ENCODE data around the gene DNM3.

DNM3 gene

DNA sequence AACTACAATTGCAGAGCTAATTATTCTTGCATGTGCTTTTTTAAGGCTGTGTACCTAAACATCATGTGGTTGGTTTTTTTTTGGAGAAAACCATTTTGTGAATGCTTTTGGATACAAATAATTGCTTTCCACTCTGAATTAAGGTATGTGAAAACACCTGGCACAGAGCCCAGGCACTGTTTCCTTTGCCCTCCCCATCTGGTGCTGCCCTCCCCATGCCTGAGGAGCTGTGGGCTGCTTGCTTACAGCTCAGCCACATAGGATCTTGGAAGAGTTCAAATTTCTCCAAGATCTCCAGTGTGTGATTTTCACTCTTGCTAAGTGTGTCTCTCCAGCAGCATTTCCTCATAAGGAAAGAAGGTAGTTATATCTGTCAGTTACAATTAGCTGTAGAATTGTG, 27.8 kb downstream of the DNM3 start:
- DNase-seq (ENCODE audit: low spot score): no peak

DNA sequence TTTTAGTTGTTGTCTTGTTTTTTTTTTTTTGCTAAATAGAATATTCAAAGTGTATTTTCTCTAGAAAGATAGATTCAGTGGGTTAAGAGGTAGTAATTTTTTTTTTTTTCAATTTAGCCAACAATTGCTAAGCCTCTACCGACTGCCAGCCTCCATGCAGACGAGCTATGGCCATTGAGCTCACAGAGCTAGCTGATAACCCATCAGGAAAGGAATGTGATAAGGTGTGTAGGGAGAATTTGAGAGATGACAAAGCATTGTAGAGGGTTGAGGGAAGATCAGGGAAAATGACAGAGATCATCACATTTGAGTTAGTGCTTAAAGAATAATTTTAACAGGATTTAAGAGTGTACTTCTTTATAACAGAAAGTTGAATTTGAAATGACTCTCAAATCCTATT, 30.6 kb downstream of the DNM3 start:
- DNase-seq (ENCODE audit: low spot score): no peak

DNA sequence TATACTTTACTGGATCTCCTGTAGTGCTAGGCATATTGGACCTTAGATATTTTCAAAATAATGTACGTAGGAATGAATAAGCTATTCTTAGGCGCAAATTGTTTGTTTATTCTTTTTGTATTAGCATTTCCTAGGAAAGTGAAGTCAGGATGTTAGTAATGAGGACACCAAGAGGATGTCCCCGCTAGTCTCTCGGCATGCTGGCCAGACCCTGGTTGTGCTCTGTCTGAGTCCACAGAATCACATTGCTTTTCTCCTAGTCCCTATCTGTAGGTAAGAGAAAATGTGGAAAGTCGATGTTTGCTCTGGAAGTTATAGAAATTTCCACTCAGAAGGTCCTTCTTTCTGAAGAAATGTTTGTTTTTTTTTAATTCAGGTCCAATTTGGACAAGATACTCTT, 31.1 kb downstream of the DNM3 start:
- no peak for DNase-seq (ENCODE audit: low spot score)

DNA sequence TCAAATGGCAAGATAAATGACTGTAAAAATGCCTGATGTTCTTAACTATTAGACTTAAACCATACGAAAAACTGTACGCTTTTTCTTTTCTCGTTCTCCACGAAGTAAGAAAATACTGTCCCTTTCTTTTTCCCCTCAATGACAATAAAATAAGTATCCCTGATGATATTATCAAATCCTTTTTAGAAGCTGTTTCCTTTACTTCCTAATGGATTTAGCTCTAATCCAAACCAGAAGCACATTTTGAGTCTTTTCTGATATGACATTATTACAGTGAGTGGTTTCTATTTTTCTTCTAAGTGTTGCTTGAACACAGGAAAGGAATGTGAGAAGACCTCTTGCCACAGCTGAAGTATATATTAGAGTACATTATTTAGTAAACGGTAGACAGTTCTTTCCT, 32.4 kb downstream of the DNM3 start:
- DNase-seq (ENCODE audit: low spot score): no peak

DNA sequence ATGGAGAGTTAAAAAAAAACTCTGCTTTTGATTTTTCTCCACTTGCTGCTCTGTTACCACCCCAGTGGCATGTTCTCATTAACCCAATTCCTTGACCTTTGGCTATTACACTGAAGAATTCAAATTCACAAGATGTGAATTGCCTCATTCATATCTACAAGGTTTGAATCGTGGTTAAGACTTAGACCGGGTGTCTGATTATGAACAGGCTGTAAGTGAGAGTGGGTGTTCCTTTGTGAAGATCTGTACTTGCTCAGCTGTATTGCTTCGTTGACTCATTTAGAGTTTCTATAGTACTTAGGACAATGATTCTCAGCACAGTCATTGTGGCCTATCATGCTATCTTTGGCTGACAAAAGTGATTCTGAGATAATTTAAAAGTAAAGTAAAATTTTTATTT, 36.4 kb downstream of the DNM3 start:
- DNase-seq (ENCODE audit: low spot score): no peak

DNA sequence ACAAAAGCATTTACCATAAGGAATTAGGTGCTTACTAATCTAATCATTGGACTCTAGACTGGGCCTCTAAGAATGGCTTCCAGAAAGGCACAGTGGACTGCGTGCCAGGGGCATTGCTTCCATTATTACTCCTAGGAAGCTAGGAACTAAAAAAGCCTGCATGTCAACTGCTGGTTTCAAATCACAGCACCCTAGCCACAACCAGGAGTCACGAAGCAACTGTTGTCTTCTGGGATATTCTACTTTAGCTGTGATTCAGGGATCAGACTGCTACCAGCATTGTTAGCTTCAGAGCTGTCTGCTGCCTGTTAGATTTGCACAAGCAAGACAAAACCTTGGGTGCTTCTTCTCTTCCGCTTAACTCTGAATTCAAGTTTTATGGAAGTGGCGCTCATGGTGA, 38.3 kb downstream of the DNM3 start:
- no peak for DNase-seq (ENCODE audit: low spot score)

DNA sequence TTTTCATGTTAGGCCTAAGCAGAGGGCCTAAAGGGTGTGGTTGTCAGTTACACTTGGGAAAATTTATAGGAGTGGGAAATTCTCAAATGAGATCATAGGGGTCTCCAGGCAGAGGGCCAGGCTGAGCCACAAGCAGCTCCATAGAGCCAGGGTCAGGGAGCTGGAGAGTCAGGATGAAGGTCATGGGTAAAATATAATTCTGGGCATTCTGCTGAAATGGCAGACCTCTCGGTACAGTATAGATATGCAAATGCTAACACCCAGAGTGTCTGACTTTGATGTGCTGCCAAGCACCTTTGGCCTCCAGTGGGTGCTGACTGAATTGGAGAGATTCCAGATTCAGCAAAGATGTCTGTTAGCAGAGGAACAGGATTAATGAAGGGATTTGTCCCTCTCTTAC, 40.1 kb downstream of the DNM3 start:
- no peak for DNase-seq (ENCODE audit: low spot score)

DNA sequence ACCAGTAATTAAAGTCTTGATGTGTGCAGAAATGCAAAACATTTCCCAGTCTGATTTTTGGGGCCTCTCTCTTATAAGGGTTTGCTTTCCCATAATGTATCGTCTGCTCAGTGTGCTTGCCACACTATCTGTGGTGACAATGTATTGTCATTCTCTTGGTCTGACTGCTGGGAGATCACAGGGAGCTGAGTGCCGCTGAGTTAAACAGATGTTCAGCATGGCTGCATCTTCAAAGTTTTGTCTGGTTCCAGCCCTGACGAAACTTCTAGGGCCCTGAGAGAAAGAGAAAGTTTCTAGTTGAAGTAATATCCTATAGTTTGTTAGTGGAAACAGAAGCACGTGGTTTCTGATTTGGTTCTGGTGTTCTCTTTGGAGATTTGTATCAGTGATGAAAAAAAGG, 42.6 kb downstream of the DNM3 start:
- no peak for DNase-seq (ENCODE audit: low spot score)

DNA sequence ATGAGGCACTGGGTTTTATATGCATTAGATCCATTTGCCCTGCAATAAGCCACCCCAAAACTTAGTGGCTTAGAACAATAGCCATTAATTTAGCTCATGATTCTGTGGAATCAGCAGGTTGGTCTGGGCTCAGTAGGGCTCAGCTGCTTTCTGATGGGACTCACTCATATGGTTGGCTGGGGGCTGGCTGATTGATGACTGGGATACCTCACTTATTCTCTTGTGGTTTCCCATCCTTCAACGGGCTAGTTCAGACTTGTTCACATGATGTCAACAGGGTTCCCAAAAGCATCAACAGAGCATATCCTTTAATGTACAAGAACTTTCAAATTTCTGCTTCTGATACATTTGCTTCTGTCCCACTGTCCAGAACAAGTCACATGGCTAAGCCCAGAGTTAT, 43.2 kb downstream of the DNM3 start:
- DNase-seq (ENCODE audit: low spot score): no peak

DNA sequence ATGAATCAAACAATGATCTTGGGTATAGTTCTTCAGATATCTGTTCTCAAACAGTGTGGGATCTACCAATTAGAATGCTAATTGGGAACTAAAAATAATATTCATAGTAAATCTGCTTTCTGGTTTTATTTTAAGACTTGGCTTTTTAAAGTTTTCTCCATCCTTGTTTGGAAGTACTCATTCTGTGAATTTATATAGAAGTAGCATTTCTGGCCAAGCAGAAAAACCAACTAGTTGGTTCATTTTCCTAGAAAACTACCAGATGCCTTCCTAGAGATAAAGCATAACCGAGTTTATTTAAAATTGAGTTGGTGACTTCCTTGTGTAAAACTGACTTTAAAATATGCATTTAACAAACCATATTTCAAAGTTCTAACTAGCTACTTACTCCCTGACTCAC, 48.8 kb downstream of the DNM3 start:
- DNase-seq (ENCODE audit: low spot score): no peak

DNA sequence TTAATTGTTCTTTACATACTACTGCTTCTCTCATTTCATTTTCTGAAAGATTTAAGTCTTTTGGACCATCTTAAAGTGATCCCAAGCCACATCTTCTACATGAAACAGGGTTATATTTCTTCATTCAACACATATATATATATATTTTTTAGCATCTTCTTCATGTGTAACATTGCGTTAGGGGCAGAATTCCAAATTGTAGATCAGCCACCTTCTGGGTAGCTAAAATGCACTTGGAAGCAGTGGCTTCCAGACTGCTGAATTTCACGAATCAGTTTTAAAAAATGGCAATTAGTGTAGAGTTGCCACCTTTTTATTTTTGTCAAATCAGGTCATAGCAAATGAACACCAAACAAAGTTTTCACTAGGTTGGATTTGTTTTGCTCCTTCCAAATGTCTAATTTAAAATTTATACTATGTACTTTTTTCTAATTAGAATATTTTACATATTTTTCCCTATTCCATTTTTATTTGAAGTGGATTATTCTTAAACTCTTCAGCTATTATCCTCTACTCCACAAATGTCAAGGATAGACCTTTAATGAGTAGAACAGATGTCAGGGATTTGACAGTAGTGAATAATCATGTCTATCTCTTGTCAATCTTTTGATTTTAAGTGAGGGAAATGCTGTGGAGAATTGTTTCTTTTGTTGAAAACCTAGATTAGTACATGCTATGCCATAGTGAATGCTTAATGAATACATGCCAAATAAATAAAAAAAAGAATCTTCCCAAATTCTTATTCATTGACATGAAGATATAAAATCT, 55.8 kb downstream of the DNM3 start:
- no peak for DNase-seq (ENCODE audit: low spot score)

DNA sequence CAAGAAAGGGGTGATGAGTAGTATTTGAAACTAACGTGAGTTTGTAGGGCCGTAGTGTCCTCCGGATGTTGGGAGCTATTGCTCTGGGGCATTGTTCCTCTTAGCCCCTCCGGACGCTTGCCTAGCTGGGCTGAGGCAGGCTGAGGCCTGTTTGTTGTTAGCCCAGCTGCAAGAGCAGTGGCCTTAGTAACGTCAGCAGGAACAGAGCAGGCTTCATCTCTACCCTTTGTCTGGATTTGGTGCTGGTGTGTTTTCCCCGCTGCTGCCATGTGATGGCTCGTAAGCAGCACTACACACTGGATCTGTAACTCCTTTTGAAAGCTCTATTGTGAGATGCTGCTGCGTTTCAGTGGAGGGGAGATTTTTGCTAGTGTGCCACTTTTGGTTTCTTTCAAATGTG, 57.6 kb downstream of the DNM3 start:
- DNase-seq (ENCODE audit: low spot score): no peak

DNA sequence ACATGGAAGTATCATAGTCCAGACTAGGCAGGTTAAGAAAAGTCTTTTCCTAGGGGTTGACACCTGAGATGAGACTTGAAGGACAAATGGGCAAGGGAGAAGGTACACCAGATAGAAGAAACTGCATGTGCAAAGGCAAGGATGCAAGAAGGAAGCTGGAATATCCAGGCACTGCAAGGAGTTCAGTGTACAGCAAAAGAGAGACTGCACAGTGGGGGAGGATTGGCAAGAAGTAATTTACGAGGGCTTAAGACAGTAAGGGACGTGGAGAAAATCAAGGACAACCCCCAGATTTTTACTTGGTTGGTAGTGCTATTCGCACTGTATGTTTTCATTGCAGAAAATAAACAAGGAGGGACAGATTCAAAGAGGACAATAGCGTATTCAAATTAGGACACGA, 58.5 kb downstream of the DNM3 start:
- no peak for DNase-seq (ENCODE audit: low spot score)

DNA sequence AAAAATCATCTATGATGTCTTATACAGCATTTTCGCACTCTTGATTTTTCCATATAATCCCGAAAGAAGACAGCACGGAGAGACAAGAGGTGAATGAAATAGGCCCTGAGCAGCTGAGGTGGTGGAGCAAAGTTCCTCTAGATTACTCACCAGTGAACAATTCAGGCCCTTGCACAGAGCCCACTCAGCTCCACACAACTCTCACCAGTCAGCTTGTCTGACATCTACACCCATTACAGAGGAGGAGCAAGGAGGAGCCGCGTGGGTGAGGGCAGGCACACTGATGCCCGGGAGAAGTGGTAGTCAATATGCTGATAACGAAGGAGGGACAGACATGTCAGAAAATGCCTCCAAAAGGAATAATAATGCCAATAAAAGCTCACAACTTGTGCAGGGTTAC, 59.9 kb downstream of the DNM3 start:
- DNase-seq (ENCODE audit: low spot score): no peak

DNA sequence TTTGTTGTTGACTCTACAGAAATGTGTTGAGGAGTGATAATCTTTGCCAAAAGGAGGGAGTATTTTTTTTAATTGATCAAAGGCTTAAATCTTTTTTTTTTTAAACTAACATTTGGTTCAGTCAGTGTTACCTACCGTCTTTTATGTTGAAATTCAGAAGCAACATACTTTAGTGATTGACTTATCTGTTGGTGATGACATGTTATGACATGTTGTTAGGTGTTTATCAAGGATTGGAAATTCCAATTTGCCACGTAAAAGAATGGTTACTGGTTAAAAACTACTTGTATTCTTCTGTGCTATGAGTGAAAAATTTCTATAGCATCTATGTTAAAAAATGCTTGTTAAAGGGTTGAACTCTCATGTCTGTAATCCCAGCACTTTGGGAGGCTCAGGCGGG, 61.2 kb downstream of the DNM3 start:
- no peak for DNase-seq (ENCODE audit: low spot score)

DNA sequence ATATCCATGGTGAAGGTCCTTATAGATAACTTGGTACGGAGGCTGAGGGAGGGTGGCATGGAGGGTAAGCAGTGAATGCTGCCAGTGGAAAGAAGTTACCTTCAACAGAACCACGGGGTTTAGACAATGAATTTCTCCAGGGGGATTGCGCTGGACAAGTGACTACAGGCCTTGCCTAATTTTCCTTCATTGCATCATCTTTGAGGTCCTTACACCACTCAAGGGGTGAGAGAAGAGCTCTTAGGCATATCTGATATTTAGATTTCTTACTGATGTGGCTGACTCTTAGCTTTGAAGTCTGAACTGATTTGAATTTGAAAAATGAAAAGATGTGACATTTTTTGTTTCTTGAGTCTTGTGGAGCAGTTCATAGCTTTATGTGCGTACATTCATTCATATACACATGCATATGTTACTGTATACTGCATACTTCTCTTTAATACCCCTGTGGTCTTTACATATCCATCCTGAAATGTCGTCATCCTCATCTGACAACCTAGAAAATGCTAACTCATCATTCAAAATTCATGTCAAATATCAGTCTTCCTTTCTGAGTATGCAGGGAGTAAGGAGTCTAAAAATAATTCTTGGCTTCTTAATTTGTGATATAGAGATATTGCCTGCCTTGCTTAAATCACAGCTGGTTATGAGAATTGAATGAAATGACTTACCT, 63.6 kb downstream of the DNM3 start:
- no peak for DNase-seq (ENCODE audit: low spot score)

DNA sequence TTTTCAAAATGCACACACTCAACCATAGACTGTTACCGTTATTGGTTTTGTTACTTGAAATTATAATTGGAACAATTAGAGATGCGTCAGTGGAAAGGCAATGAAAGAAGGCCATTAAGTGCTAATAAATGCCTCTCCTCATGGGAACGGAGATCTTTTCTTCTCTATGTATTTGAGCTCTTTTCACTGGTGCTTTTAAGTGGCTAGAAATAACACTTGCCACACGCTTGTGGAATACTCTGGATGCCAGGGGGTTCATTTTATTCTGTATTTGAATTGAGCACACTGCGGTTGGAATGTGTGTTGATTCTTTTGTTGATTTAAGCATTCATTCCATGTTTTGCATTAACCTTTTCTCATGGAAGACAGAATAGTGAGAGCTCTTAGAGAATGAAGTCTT, 68.4 kb downstream of the DNM3 start:
- DNase-seq (ENCODE audit: low spot score): no peak

DNA sequence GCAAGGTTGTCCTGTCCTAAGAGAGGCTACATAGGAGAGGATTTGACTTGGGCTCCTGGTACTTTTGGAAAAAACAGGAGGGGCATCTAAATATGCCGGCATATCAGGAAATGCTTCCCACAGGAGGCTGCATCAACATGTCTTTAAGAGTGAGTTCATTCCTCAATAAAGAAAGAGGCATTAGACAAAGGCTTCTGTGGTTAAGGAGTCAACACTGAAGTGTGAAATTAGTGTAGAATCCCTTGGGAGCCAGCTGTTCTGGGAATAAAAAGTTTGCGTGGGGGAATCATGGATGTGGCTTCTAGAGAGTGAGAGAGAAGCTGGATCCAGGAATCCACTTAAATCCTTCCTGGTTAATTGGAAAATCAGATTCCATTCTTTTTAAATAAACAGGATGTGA, 69.5 kb downstream of the DNM3 start:
- DNase-seq (ENCODE audit: low spot score): no peak

DNA sequence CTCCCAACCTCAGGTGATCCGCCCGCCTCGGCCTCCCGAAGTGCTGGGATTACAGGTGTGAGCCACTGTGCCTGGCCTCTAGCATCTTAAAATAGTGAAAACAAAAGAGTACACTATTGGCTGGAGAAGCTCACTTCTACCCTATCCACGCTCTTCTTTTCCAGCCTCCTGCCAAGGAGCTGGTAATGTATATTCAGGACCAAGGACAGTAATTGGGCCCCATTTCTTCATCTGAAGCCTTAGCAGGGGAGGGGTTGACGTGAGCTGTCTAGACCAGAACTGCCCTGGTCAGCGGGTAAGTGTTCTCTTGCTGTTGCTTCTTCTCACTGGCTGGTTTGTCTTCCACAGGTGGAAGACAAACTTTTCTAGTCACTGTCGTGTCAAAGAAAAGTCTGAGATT, 70.2 kb downstream of the DNM3 start:
- DNase-seq (ENCODE audit: low spot score): no peak

DNA sequence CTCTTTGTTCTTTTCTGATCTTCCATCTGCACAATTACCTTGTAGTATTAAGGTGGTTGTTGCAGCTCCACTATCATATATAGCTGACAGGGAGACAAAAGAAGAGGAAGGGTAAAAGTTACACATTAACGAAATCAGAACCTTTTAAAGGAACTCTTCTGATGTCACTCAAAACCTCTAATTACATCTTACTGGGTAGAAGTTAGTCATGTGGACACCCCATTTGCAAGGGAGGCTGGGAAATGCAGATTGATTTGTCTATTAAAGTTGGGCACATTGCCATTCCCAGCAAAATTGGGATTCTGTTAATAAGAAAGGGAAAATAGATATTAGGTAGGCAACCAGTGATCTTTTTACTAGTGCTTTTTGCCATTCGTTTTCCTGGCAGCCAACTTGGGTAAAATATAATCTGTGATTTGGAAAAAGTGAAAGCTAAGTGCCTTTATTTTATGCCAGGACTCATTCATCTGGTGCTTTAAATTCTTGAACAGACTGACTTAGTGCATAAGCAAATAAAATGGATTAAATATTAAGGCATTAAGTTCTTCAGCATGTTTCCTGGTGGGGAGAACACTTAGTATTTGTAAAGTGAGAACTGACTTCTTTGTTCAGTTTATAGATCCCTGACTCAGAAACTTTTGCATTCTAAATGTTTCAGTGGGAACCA, 71.3 kb downstream of the DNM3 start:
- DNase-seq (ENCODE audit: low spot score): no peak

DNA sequence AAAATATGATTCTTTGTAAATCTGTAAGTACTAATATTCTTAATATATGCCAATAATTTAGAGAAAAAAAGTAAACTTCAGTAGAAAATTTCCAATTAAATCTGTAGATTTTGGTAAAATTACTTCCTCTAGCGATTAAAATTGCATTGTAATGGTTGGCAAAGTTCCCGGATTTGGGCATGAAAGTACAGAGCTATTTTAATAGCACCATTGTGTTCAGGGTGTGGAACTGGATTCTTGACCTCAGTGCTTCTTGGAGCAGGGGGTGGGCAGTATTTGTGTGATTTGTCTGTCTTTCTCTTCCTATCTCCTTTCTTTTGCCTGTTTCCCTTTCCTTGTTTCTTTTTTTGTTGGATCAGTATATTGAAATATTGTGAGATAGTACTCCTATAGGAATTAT, 72.1 kb downstream of the DNM3 start:
- no peak for DNase-seq (ENCODE audit: low spot score)

DNA sequence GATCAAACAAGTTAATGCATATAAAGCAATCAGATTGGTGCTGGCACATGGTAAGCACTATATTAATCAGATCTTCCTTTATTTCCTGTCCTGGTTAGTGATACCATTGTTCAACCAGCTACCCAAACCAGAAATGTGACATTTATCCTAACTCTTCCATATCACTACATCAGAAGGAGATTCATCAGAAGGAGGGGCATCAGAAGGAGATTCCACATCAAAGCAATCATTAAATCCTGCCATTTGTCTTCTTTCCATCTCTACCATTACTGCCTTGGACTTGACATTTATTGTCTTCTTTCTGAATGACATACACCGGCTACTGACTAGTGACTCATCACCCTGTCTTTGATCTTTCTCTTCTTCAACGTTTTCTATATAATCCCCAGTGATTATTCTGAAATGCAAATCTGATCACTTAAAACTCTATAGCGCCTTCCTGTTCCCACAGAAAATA, 75.0 kb downstream of the DNM3 start:
- no peak for DNase-seq (ENCODE audit: low spot score)

DNA sequence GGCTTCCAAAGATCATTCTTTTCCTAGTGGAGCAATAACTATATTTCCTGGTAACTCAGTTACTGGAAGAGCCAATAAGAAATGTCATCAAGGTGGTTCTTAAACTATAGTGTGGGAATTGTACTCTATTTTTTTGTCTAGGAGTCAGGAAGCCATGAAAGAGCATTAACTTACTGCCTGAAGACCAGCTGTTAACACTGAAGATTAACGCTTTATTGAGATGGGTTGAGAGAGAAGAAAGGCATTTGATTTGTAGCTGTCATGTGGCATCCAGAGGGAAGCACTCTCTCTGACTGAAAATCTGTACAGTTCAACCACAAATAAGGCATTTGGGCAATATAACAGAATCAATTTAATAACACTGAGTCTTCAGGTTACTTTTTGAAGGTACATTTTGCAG, 76.0 kb downstream of the DNM3 start:
- no peak for DNase-seq (ENCODE audit: low spot score)

All from left forelimb (tissue), 1 donor.